Pons (tissue), 1 donor: ENCODE data around the gene TMEM86B.

Source experiments
- DNase-seq: peaks from one replicate; pipeline ENCODE4 v3.0.0-alpha.2; 2016; ENCODE audit warnings: low spot score

The TMEM86B gene

GRCh38 chr19:55228403-55229031, at the start of gene TMEM86B:
TMEM86B (minus strand) TSS chr19:55228763; CDS start chr19:55228741, 22 bp downstream.
- no peak for DNase-seq

GRCh38 chr19:55277494-55277893, 48.9 kb upstream of the TMEM86B start:
- no peak for DNase-seq

- no peak for DNase-seq
These were observed 48.3 kb upstream of the TMEM86B start for GRCh38 chr19:55276720-55277430.

GRCh38 chr19:55275851-55276719, 47.5 kb upstream of the TMEM86B start:
- DNase-seq, result no peak

GRCh38 chr19:55273978-55274707, 45.6 kb upstream of the TMEM86B start:
- no peak for DNase-seq

- no peak for DNase-seq
These were observed 43.6 kb upstream of the TMEM86B start for GRCh38 chr19:55272142-55272541.

GRCh38 chr19:55270172-55270942, 41.8 kb upstream of the TMEM86B start:
- no peak for DNase-seq

GRCh38 chr19:55269299-55269698, 40.7 kb upstream of the TMEM86B start:
- DNase-seq, result no peak

- no peak for DNase-seq
These were observed 38.3 kb upstream of the TMEM86B start for GRCh38 chr19:55266840-55267239.

GRCh38 chr19:55266404-55266803, 37.8 kb upstream of the TMEM86B start:
- no peak for DNase-seq

GRCh38 chr19:55265723-55266386, 37.3 kb upstream of the TMEM86B start:
- DNase-seq, result no peak

- DNase-seq, result no peak
These were observed 36.6 kb upstream of the TMEM86B start for GRCh38 chr19:55265173-55265572.

- no peak for DNase-seq
These were observed 36.0 kb upstream of the TMEM86B start for GRCh38 chr19:55264531-55264930.

- DNase-seq, result no peak
These were observed 33.8 kb upstream of the TMEM86B start for GRCh38 chr19:55262359-55262758.

- DNase-seq, result no peak
These were observed 33.1 kb upstream of the TMEM86B start for GRCh38 chr19:55261671-55262126.

GRCh38 chr19:55259540-55260210, 31.1 kb upstream of the TMEM86B start:
- no peak for DNase-seq

- peak; percentile 99 for DNase-seq
These were observed 30.4 kb upstream of the TMEM86B start, which contains the start of gene PPP6R1 for GRCh38 chr19:55258828-55259539. PPP6R1 (minus strand) TSS chr19:55259017; CDS start chr19:55247103, 11,914 bp downstream.

- DNase-seq, result no peak
These were observed 29.9 kb upstream of the TMEM86B start for GRCh38 chr19:55258476-55258827.
